Endothelial cell of umbilical vein (primary cell): Measurements from ENCODE around the gene HSPB6.

Experiments
- JUN ChIP-seq: IDR thresholded peaks from 2 replicates; pipeline ENCODE4 v1.6.1; 2011; ENCODE audit warnings: borderline replicate concordance, low read depth; ENCODE audit not compliant: insufficient read length, insufficient read depth
- POLR2A ChIP-seq: IDR thresholded peaks from 2 replicates; pipeline ENCODE4 v1.6.1; 2012; ENCODE audit warnings: low read depth, mild to moderate bottlenecking, control low read depth, low read length

- TF ChIP-seq POLR2A (no peak), JUN (no peak)
Measured at GRCh38 chr19:35764432-35765315, 7.8 kb upstream of the HSPB6 start.
